Caco-2 (cell line): ENCODE data around the gene NOL4L. TPM values are rescaled to one million over a fixed set of nuclear protein-coding genes. Genes with fewer than 3 reads are reported as not detected.

ENCODE experiments used
- BruUV-seq: library from RNA; stranded (reverse); fragments of 400-500 nt; replicated peaks from 2 replicates; lab custom pipeline; 2021; lab: Mats Ljungman, UMichigan
- CTCF ChIA-PET: fragments of 300-600 bp; sonication (Branson Sonifier 250); formaldehyde crosslinking; loops from one replicate; lab custom pipeline; 2022; ENCODE audit warnings: antibody characterized with exemption; lab: Charles Lee
- POLR2A ChIA-PET: fragments of 300-600 bp; sonication (Branson Sonifier 250); formaldehyde crosslinking; loops from one replicate; lab custom pipeline; 2022; ENCODE audit warnings: antibody characterized with exemption; lab: Charles Lee
- DNase-seq, 2 experiments: peaks; one replicate each; pipeline versions ENCODE4 v3.0.0 to v3.0.0-alpha.2; 2020 to 2022
- H3K27me3 ChIP-seq: replicated peaks from 2 replicates; pipeline ENCODE4 v1.6.0; 2011; ENCODE audit warnings: low read length; ENCODE audit not compliant: control insufficient read depth, insufficient read depth
- H3K36me3 ChIP-seq: 2 replicates; pipeline ENCODE4 v1.5.1; 2011; ENCODE audit warnings: low read length; ENCODE audit not compliant: control insufficient read depth, insufficient read depth
- H3K4me1 ChIP-seq: fragments of 250-450 bp; sonication (Bioruptor Pico); 2 replicates; pipeline ENCODE4 v1.5.1; 2020; ENCODE audit warnings: mild to moderate bottlenecking
- H3K4me3 ChIP-seq: 2 replicates; pipeline ENCODE4 v1.5.1; 2011; ENCODE audit warnings: low read depth, mild to moderate bottlenecking, control low read depth, low read length
- H3K9me3 ChIP-seq: fragments of 250-450 bp; sonication (Bioruptor Pico); 2 replicates; pipeline ENCODE4 v1.5.1; 2020; ENCODE audit warnings: mild to moderate bottlenecking, moderate library complexity
- H3K27ac Mint-ChIP-seq: one replicate; pipeline ENCODE4 v1.8.0; 2022; ENCODE audit warnings: mixed read lengths; ENCODE audit not compliant: unreplicated experiment
- H3K27me3 Mint-ChIP-seq: one replicate; pipeline ENCODE4 v1.8.0; 2022; ENCODE audit warnings: mixed read lengths; ENCODE audit not compliant: insufficient read depth, unreplicated experiment
- H3K36me3 Mint-ChIP-seq: one replicate; pipeline ENCODE4 v1.8.0; 2022; ENCODE audit warnings: mild to moderate bottlenecking, mixed read lengths; ENCODE audit not compliant: insufficient read depth, unreplicated experiment
- H3K4me1 Mint-ChIP-seq: one replicate; pipeline ENCODE4 v1.8.0; 2022; ENCODE audit warnings: low read depth, mixed read lengths; ENCODE audit not compliant: unreplicated experiment
- H3K4me3 Mint-ChIP-seq: one replicate; pipeline ENCODE4 v1.8.0; 2022; ENCODE audit warnings: mild to moderate bottlenecking, moderate library complexity, mixed read lengths; ENCODE audit not compliant: unreplicated experiment
- H3K9me3 Mint-ChIP-seq: one replicate; pipeline ENCODE4 v1.8.0; 2022; ENCODE audit warnings: mixed read lengths; ENCODE audit not compliant: unreplicated experiment
- CTCF ChIP-seq, 2 experiments: fragments of 200-600 bp in 1 of 2; IDR thresholded peaks; 1 replicate in 1 of 2; 2 replicates in 1 of 2; pipeline versions ENCODE4 v1.5.1 to v1.8.0; 2011 to 2022; ENCODE audit warnings: antibody characterized with exemption in 1 of 2, control low read depth in 1 of 2, inconsistent platforms in 1 of 2, low read depth in 1 of 2, low read length in 1 of 2, mild to moderate bottlenecking in 1 of 2, moderate library complexity in 1 of 2; ENCODE audit not compliant: insufficient read depth in 1 of 2, severe bottlenecking in 1 of 2, unreplicated experiment in 1 of 2
- intact Hi-C: fragments of 100-400 bp; cut with micrococcal nuclease; formaldehyde crosslinking; loops from one replicate; pipeline ENCODE4 v1.10.0; 2022; ENCODE audit not compliant: unreplicated experiment
- total RNA-seq: library from RNA; stranded (reverse); gene quantifications from 2 replicates; pipeline ENCODE4 v1.2.3, GENCODE V29; 2022

The NOL4L gene
- total RNA-seq, 1 experiment from 2014 or later = 80.9 TPM

- intact Hi-C loops = no loop called here
- Histone ChIP-seq H3K4me3 (no peak overlapping the region), H3K27me3 (no peaks in the 10 kb centered on the region), H3K36me3 (no peaks in the 10 kb centered on the region), H3K9me3 (no peaks in the 10 kb centered on the region), H3K4me1 (no peaks in the 10 kb centered on the region; the same call in 1 of the 2 replicates)
- Mint-ChIP-seq H3K4me3 (no peak overlapping the region), H3K9me3 (no peaks in the 10 kb centered on the region), H3K27me3 (no peaks in the 10 kb centered on the region), H3K27ac (no peak overlapping the region), H3K36me3 (no peaks in the 10 kb centered on the region), H3K4me1 (no peaks in the 10 kb centered on the region)
- ChIA-PET POLR2A (no interaction called here), CTCF (interaction anchor here (2.1 kb wide), 1 partner anchor 134 kb away, joined by 9 read pairs; no protein-coding TSS in a partner anchor)
- BruUV-seq = no TSS peak
- no peak for TF ChIP-seq CTCF (IDR thresholded peaks at IDR 0.05; ENCODE audit: insufficient read depth in 1 of 2, low read depth in 1 of 2, low read length in 1 of 2, severe bottlenecking in 1 of 2, unreplicated experiment in 1 of 2)
- DNase-seq = no peak
Observed at GRCh38 chr20:32517914-32518592, 67.1 kb downstream of the NOL4L start.

- peaks cover 2% of the 10 kb centered on the region; the same call in 1 of the 2 replicates for H3K4me1 ChIP-seq
- BruUV-seq = no TSS peak
- H3K9me3 ChIP-seq = no peaks in the 10 kb centered on the region
- H3K4me3 ChIP-seq = no peak overlapping the region
- intact Hi-C loops = no loop called here
- peaks cover under 1% of the 10 kb centered on the region for H3K36me3 Mint-ChIP-seq
- no peak for DNase-seq
- H3K27me3 Mint-ChIP-seq = no peaks in the 10 kb centered on the region
- no peak overlapping the region for H3K27ac Mint-ChIP-seq
- ChIA-PET CTCF (interaction anchor here (2.1 kb wide), 1 partner anchor 135 kb away, joined by 9 read pairs; no protein-coding TSS in a partner anchor), POLR2A (no interaction called here)
- H3K9me3 Mint-ChIP-seq = no peaks in the 10 kb centered on the region
- H3K27me3 ChIP-seq = no peaks in the 10 kb centered on the region
- no peak for TF ChIP-seq CTCF (IDR thresholded peaks at IDR 0.05; ENCODE audit: insufficient read depth in 1 of 2, low read depth in 1 of 2, low read length in 1 of 2, severe bottlenecking in 1 of 2, unreplicated experiment in 1 of 2)
- H3K4me1 Mint-ChIP-seq = peaks cover 2% of the 10 kb centered on the region
- H3K4me3 Mint-ChIP-seq = no peak overlapping the region
- no peaks in the 10 kb centered on the region for H3K36me3 ChIP-seq
Observed at GRCh38 chr20:32517518-32517873, 67.6 kb downstream of the NOL4L start.

GRCh38 chr20:32516583-32517517 lies 68.3 kb downstream of the NOL4L start:
- intact Hi-C loops = no loop called here
- no peaks in the 10 kb centered on the region for H3K9me3 ChIP-seq
- H3K36me3 ChIP-seq = no peaks in the 10 kb centered on the region
- no TSS peak for BruUV-seq
- H3K27me3 ChIP-seq = no peaks in the 10 kb centered on the region
- ChIA-PET POLR2A (no interaction called here), CTCF (interaction anchor here (0.6 to 2.1 kb wide), 2 partner anchors 27 to 136 kb away, joined by 6 to 9 read pairs; no protein-coding TSS in a partner anchor)
- H3K4me3 ChIP-seq = no peak overlapping the region
- TF ChIP-seq CTCF (IDR thresholded peaks at IDR 0.05; ENCODE audit: insufficient read depth in 1 of 2, low read depth in 1 of 2, low read length in 1 of 2, severe bottlenecking in 1 of 2, unreplicated experiment in 1 of 2) = no peak
- DNase-seq = no peak
- Mint-ChIP-seq H3K27me3 (no peaks in the 10 kb centered on the region), H3K4me3 (no peak overlapping the region), H3K9me3 (no peaks in the 10 kb centered on the region), H3K4me1 (peaks cover 8% of the 10 kb centered on the region), H3K36me3 (peaks cover 4% of the 10 kb centered on the region), H3K27ac (no peak overlapping the region)
- H3K4me1 ChIP-seq = peaks cover 9% of the 10 kb centered on the region
